Gastroesophageal sphincter (tissue), 4 donors: Measurements from ENCODE around the gene MARCHF4. TPM values are rescaled to one million over a fixed set of nuclear protein-coding genes. Genes with fewer than 3 reads are reported as not detected.

ENCODE experiments used
- ATAC-seq: fragments of 150-250 bp; one replicate; pipeline ENCODE4 v1.9.1; 2016; ENCODE audit warnings: mild to moderate bottlenecking, moderate library complexity
- H3K27ac ChIP-seq, 4 donors: fragments of 200-600 bp; sonication (generic) in 3 of 4; 1 replicate in 3 of 4; 2 replicates in 1 of 4; pipeline ENCODE4 v1.5.1; 2016 to 2019
- H3K27me3 ChIP-seq: fragments of 200-600 bp; sonication (generic); one replicate; pipeline ENCODE4 v1.5.1; 2019
- H3K36me3 ChIP-seq, 2 donors: fragments of 200-600 bp; sonication (generic); one replicate each; pipeline ENCODE4 v1.5.1; 2019; ENCODE audit warnings: control low read depth in 1 of 2
- H3K4me1 ChIP-seq, 3 donors: fragments of 200-600 bp; sonication (generic); 1 replicate in 2 of 3; 2 replicates in 1 of 3; pipeline ENCODE4 v1.5.1; 2016 to 2019; ENCODE audit warnings: control low read depth in 2 of 3
- H3K4me3 ChIP-seq, 2 donors: fragments of 200-600 bp; sonication (generic); one replicate each; pipeline ENCODE4 v1.5.1; 2019; ENCODE audit warnings: mild to moderate bottlenecking in 1 of 2, moderate library complexity in 1 of 2
- H3K9me3 ChIP-seq, 3 donors: fragments of 200-600 bp; sonication (generic); one replicate each; pipeline ENCODE4 v1.5.1; 2017 to 2019; ENCODE audit warnings: control low read depth in 2 of 3
- EP300 ChIP-seq: sonication (generic); formaldehyde crosslinking; IDR thresholded peaks from one replicate; pipeline ENCODE4 v1.6.1; 2017; ENCODE audit warnings: antibody characterized with exemption, mild to moderate bottlenecking
- POLR2A ChIP-seq, 2 donors: fragments of 450-650 bp; IDR thresholded peaks; one replicate each; pipeline ENCODE4 v1.6.1; 2017; ENCODE audit warnings: antibody characterized with exemption in 2 of 2, mild to moderate bottlenecking in 2 of 2, moderate library complexity in 1 of 2
- POLR2AphosphoS5 ChIP-seq: sonication (generic); formaldehyde crosslinking; IDR thresholded peaks from one replicate; pipeline ENCODE4 v1.6.1; 2017; ENCODE audit warnings: antibody characterized with exemption
- WGBS, 2 donors: methylation state at CpG; one replicate each; pipeline ENCODE4 v1.1.5; 2018; ENCODE audit warnings: low coverage in 1 of 2; 5-methylcytosine and 5-hydroxymethylcytosine counted together
- total RNA-seq, 4 donors: library from RNA; depleted of rRNA; stranded (reverse); fragments of >200 nt; gene quantifications; one replicate each; pipeline ENCODE4 v1.1.0, GENCODE V29; 2016
- TF ChIP-seq, protein P1 (sequence below), 4 experiments: fragments of 200-600 bp in 2 of 4; fragments of 450-650 bp in 2 of 4; sonication (generic) in 1 of 4; IDR thresholded peaks; one replicate each; pipeline ENCODE4 v1.5.1; 2017 to 2019; ENCODE audit warnings: antibody characterized with exemption in 4 of 4, mild to moderate bottlenecking in 2 of 4, moderate library complexity in 2 of 4

The MARCHF4 gene
- total RNA-seq, 4 donors from 2014 or later: not detected

DNA sequence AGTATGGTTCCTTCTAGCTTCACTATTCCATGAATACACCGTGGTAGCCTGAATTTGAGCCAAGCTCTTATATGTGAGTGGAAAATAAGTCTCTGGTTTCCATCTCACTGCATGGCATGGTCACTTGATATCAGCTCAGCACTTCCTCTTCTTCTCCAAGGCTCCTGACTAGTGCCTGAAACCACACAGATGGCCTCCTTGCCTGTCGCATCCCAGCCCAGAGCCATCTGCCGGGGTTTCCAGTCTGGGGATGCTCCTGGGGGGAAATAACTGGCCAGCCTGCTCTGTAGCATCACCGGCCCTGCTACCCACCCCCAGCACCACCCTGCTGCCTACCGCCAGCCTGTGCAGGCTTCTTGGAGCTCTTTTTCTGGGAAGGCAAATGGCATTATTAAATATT is 7.7 kb upstream of the MARCHF4 start:
- Histone ChIP-seq H3K4me3 (no peak overlapping the region), H3K4me1 (no peaks in the 10 kb centered on the region), H3K27me3 (peaks cover 15% of the 10 kb centered on the region), H3K9me3 (no peaks in the 10 kb centered on the region), H3K27ac (no peak overlapping the region), H3K36me3 (no peaks in the 10 kb centered on the region)
- no peak for TF ChIP-seq POLR2AphosphoS5
- no peak for TF ChIP-seq POLR2A (IDR thresholded peaks at IDR 0.05)
- TF ChIP-seq, protein P1, sequence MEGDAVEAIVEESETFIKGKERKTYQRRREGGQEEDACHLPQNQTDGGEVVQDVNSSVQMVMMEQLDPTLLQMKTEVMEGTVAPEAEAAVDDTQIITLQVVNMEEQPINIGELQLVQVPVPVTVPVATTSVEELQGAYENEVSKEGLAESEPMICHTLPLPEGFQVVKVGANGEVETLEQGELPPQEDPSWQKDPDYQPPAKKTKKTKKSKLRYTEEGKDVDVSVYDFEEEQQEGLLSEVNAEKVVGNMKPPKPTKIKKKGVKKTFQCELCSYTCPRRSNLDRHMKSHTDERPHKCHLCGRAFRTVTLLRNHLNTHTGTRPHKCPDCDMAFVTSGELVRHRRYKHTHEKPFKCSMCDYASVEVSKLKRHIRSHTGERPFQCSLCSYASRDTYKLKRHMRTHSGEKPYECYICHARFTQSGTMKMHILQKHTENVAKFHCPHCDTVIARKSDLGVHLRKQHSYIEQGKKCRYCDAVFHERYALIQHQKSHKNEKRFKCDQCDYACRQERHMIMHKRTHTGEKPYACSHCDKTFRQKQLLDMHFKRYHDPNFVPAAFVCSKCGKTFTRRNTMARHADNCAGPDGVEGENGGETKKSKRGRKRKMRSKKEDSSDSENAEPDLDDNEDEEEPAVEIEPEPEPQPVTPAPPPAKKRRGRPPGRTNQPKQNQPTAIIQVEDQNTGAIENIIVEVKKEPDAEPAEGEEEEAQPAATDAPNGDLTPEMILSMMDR (IDR thresholded peaks at IDR 0.05): no peak
- no peak for TF ChIP-seq EP300
- no peak for ATAC-seq
- 60 to 62% methylated on average over 1 to 5 of the region's 5 CpGs for WGBS, 2 donors

DNA sequence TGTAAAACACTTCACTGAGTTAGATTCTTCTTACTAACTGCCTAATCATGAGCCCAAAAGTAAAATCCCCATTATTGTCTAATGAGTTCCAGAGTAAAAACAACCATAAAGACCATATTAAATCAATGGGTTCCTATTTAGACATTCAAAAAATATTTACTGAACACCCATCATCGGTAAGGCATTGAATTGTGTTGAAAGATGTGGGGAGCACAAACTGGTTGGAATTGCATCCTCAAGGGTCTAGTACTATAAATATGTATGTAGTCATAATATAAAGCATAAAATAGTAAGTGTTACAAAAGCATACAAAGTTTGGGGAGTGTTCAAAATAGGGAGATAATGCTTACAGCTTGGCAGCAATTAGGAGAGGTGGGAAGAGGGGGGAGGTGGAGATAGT is 3.0 kb upstream of the MARCHF4 start:
- no peaks in the 10 kb centered on the region for H3K36me3 ChIP-seq
- 88 to 100% methylated on average over 1 of the region's 1 CpG for WGBS, 2 donors
- no peak for ATAC-seq

DNA sequence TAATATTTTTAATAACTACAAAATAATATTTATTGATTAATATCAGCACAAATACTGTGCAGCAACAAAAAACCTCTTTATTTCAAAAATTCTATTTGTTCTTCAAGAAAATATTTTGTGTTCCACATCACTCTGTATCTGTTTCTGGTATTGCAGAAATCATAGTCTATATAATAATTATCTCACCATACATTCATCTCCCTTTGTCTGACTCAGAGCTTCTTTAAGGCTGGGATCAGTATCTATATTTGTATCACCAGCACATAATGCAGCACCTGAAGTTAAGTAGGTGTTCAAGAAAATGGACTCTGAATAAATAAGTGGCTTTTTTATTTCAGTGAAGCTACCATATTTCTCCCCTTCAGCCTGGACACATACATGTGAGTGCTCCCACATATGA is 1.6 kb upstream of the MARCHF4 start:
- Histone ChIP-seq H3K4me3 (no peak overlapping the region), H3K36me3 (no peaks in the 10 kb centered on the region), H3K27ac (no peak overlapping the region), H3K4me1 (peaks cover 0 to 17% (median 14%) of the 10 kb centered on the region in 3 donors), H3K9me3 (no peaks in the 10 kb centered on the region), H3K27me3 (peaks cover 71% of the 10 kb centered on the region)
- no peak for ATAC-seq
- TF ChIP-seq POLR2AphosphoS5 (no peak), POLR2A (IDR thresholded peaks at IDR 0.05) (no peak), EP300 (no peak)
- TF ChIP-seq, protein P1 (IDR thresholded peaks at IDR 0.05): no peak

More for the DNA sequence above, 3.0 kb upstream of the MARCHF4 start:
- no peak overlapping the region for H3K27ac ChIP-seq
- peaks cover 57% of the 10 kb centered on the region for H3K27me3 ChIP-seq
- H3K9me3 ChIP-seq: no peaks in the 10 kb centered on the region
- no peak overlapping the region for H3K4me3 ChIP-seq
- TF ChIP-seq, protein P1 (IDR thresholded peaks at IDR 0.05): no peak
- no peak for TF ChIP-seq EP300
- TF ChIP-seq POLR2A (IDR thresholded peaks at IDR 0.05): no peak
- no peak for TF ChIP-seq POLR2AphosphoS5
- H3K4me1 ChIP-seq: peaks cover 0 to 17% (median 14%) of the 10 kb centered on the region in 3 donors

DNA sequence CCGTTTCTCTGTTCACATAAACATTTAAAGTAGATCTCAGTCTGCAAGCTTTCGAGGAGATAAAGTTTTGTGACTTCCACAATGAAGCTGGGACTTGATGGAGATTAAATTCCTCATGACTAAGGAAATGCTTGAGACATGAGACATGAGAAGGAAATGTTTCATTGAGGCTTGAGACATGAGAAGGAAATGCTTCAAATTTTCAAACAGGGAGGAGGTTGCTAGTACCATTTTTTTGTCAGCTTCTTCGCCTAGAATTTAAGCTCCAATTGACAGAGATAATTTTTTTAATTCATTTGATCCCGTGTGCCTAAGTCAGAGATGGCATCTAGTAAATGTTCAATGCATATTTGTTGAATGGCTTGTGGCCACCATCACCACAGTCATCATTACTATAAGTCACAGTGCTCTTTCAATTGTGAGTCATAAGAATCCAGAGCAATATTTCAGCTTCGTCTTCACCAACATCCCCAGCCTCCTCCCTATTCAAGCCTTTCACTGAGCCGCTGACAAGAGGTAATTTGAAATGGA is 543 bp upstream of the MARCHF4 start:
- H3K27me3 ChIP-seq: peaks cover 75% of the 10 kb centered on the region
- no peaks in the 10 kb centered on the region for H3K36me3 ChIP-seq
- H3K9me3 ChIP-seq: no peaks in the 10 kb centered on the region
- H3K4me1 ChIP-seq: peaks cover 0 to 17% (median 14%) of the 10 kb centered on the region in 3 donors
- WGBS, 2 donors: 23 to 33% methylated on average over 6 of the region's 6 CpGs
- no peak for ATAC-seq
- TF ChIP-seq, protein P1 (IDR thresholded peaks at IDR 0.05): no peak
- TF ChIP-seq POLR2AphosphoS5: no peak
- no peak overlapping the region for H3K27ac ChIP-seq
- H3K4me3 ChIP-seq: no peak overlapping the region

DNA sequence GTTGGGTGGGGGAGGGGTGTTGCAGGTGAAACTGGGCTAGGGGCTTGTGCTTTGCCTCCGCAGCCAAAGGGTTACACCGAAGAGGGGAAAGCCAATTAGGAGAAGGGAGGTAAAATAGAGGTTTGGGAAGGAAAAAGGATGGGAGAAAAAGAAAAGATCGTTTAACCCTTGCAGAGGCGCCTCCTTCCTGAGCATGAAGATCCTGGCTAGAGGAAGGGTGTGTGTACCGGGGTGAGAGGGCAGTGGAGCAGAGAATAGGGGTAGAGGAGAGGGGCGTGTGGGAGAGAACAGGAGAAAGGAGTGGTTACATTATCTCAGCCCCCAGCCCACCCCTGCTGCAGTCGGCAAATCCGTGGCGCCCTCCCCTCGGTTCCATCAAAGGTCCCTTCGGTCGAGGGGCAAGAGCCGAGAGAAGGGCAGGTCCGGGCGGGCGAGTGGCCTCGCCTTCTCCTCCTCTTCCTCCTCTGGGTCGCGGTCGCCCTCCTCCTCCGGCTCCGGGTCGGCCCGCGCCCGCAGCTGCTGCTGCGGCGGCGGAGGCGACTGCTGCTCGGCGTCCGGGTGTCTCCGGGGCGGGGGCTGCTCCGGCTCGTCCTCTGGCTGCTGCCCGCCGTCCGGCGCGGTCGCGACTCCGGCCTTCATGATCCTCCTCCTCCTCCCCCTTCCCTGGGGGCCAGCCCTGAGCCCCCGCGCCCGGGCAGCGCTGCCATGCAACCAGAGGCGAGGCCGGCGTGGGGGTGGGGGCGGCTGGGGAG is 1.1 kb downstream of the MARCHF4 start:
- Histone ChIP-seq H3K27me3 (peaks cover 82% of the 10 kb centered on the region), H3K27ac (no peak overlapping the region), H3K4me1 (peaks cover 0 to 17% (median 14%) of the 10 kb centered on the region in 3 donors), H3K9me3 (no peaks in the 10 kb centered on the region), H3K4me3 (peak overlapping the region in 1 of 2 donors; percentile 6), H3K36me3 (no peaks in the 10 kb centered on the region)
- 0% methylated on average over 3 to 9 of the region's 53 CpGs for WGBS, 2 donors
- TF ChIP-seq POLR2A (IDR thresholded peaks at IDR 0.05) (no peak), POLR2AphosphoS5 (no peak), EP300 (no peak)
- TF ChIP-seq, protein P1 (IDR thresholded peaks at IDR 0.05): no peak
- no peak for ATAC-seq
